A673 (cell line): Measurements from ENCODE around the gene SLC37A3. TPM values are rescaled to one million over a fixed set of nuclear protein-coding genes. Genes with fewer than 3 reads are reported as not detected.

Experiments used
- BruUV-seq: library from RNA; stranded (reverse); fragments of 400-500 nt; replicated peaks from 2 replicates; lab custom pipeline; 2021; lab: Mats Ljungman, UMichigan
- CTCF ChIA-PET: fragments of 300-600 bp; sonication (Branson Sonifier 250); formaldehyde crosslinking; loops from one replicate; lab custom pipeline; 2022; ENCODE audit warnings: antibody characterized with exemption; lab: Charles Lee
- POLR2A ChIA-PET: fragments of 300-600 bp; sonication (Branson Sonifier 250); formaldehyde crosslinking; loops from one replicate; lab custom pipeline; 2022; ENCODE audit warnings: antibody characterized with exemption; ENCODE audit not compliant: low non-redundant PET; lab: Charles Lee
- DNase-seq: peaks from one replicate; pipeline ENCODE4 v3.0.0-alpha.2; 2015; ENCODE audit warnings: low spot score
- H3K27ac ChIP-seq: fragments of 200-600 bp; sonication (generic); 2 replicates; pipeline ENCODE4 v1.5.1; 2016; ENCODE audit warnings: mixed run types, low read depth, mild to moderate bottlenecking, mixed read lengths, antibody characterized with exemption, low read length; ENCODE audit not compliant: poor library complexity, severe bottlenecking
- H3K27me3 ChIP-seq: fragments of 200-600 bp; sonication (generic); replicated peaks from 2 replicates; pipeline ENCODE4 v1.6.1; 2017; ENCODE audit warnings: mixed run types, low read depth, mild to moderate bottlenecking, mixed read lengths, antibody characterized with exemption, low read length; ENCODE audit not compliant: insufficient read depth, poor library complexity
- H3K36me3 ChIP-seq: fragments of 200-600 bp; sonication (generic); 2 replicates; pipeline ENCODE4 v1.6.1; 2016; ENCODE audit warnings: mixed run types, mild to moderate bottlenecking, mixed read lengths, antibody characterized with exemption, low read length; ENCODE audit not compliant: insufficient read depth, poor library complexity, severe bottlenecking
- H3K4me1 ChIP-seq: fragments of 200-600 bp; sonication (generic); 2 replicates; pipeline ENCODE4 v1.6.1; 2017; ENCODE audit warnings: mixed run types, mild to moderate bottlenecking, mixed read lengths, antibody characterized with exemption, low read length; ENCODE audit not compliant: insufficient read depth, poor library complexity, severe bottlenecking
- H3K4me3 ChIP-seq: fragments of 200-600 bp; sonication (generic); 2 replicates; pipeline ENCODE4 v1.5.1; 2016; ENCODE audit warnings: low read depth, mixed run types, mild to moderate bottlenecking, mixed read lengths, low read length; ENCODE audit not compliant: poor library complexity, severe bottlenecking
- H3K9me3 ChIP-seq: fragments of 200-600 bp; sonication (generic); 2 replicates; pipeline ENCODE4 v1.6.1; 2016; ENCODE audit warnings: mixed run types, low read depth, mild to moderate bottlenecking, mixed read lengths, antibody characterized with exemption, low read length; ENCODE audit not compliant: poor library complexity, severe bottlenecking
- CTCF ChIP-seq: fragments of 300-800, 200-600 bp; sonication (generic); conservative IDR thresholded peaks from 2 replicates; pipeline ENCODE4 v1.5.1; 2017; ENCODE audit warnings: low read depth, mild to moderate bottlenecking, antibody characterized with exemption, low read length, moderate library complexity, mixed read lengths
- EZH2 ChIP-seq: fragments of 200-600 bp; sonication (generic); IDR thresholded peaks from 2 replicates; pipeline ENCODE4 v1.6.1; 2017; ENCODE audit warnings: borderline replicate concordance, low read depth, mild to moderate bottlenecking, mixed read lengths, antibody characterized with exemption, low read length; ENCODE audit not compliant: poor library complexity, severe bottlenecking
- intact Hi-C: fragments of 100-400 bp; cut with micrococcal nuclease; formaldehyde crosslinking; loops from one replicate; pipeline ENCODE4 v1.10.0; 2022; ENCODE audit not compliant: unreplicated experiment
- total RNA-seq: library from RNA; stranded (reverse); gene quantifications from 2 replicates; pipeline ENCODE4 v1.2.3, GENCODE V29; 2021

Gene SLC37A3
- total RNA-seq, 1 experiment from 2014 or later: 34.7 TPM

DNA sequence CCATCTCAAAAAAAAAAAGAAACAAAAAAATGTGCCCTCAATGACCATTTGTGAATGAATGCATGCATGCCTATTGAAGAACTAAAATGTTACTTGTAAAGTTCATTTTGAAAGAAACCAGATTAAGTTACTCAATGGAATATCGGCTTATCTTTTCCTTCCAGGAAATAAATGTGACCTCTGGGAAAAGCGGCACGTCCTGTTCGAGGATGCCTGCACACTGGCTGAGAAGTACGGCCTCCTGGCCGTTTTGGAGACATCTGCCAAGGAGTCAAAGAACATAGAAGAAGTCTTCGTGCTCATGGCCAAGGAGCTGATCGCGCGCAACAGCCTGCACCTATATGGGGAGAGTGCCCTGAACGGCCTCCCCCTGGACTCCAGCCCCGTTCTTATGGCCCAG lies 27.4 kb upstream of the SLC37A3 start:
- DNase-seq: no peak
- no peak for TF ChIP-seq CTCF
- TF ChIP-seq EZH2: no peak
- intact Hi-C loops: no loop called here
- BruUV-seq: no TSS peak
- Histone ChIP-seq H3K4me1 (no peaks in the 10 kb centered on the region), H3K27ac (no peak overlapping the region), H3K9me3 (no peaks in the 10 kb centered on the region), H3K4me3 (no peak overlapping the region), H3K27me3 (no peaks in the 10 kb centered on the region), H3K36me3 (no peaks in the 10 kb centered on the region)
- ChIA-PET CTCF (no interaction called here), POLR2A (no interaction called here)

DNA sequence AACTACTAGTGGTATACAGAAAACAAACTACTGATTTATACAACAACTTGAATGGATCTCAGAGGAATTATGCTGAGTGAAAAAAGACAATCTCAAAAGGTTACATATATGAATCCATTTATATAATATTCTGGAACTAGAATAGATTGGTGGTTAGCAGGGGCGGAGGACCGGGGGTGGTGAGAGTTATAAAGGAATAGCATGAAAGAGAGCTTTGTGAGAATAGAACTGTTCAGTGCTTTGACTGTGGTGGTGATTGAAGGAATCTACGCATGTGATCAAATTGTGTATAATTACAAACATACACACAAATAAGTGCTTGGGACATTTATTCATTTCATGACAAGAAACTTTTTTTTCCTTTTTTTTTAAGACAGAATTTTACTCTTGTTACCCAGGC lies 25.2 kb upstream of the SLC37A3 start:
- CTCF ChIA-PET: no interaction called here
- no peaks in the 10 kb centered on the region for H3K9me3 ChIP-seq
- POLR2A ChIA-PET: no interaction called here
- no peak for TF ChIP-seq CTCF
- TF ChIP-seq EZH2: no peak
- intact Hi-C loops: no loop called here
- H3K27me3 ChIP-seq: no peaks in the 10 kb centered on the region
- no peak for DNase-seq
- no peak overlapping the region for H3K4me3 ChIP-seq
- H3K36me3 ChIP-seq: no peaks in the 10 kb centered on the region
- BruUV-seq: no TSS peak
- no peaks in the 10 kb centered on the region for H3K4me1 ChIP-seq
- H3K27ac ChIP-seq: no peak overlapping the region

- Histone ChIP-seq H3K4me1 (no peaks in the 10 kb centered on the region), H3K36me3 (no peaks in the 10 kb centered on the region), H3K4me3 (no peak overlapping the region), H3K27me3 (no peaks in the 10 kb centered on the region), H3K9me3 (no peaks in the 10 kb centered on the region), H3K27ac (no peak overlapping the region)
- no peak for DNase-seq
- intact Hi-C loops: no loop called here
- BruUV-seq: no TSS peak
- POLR2A ChIA-PET: no interaction called here
- TF ChIP-seq EZH2 (no peak), CTCF (no peak)
- CTCF ChIA-PET: no interaction called here
Measured at GRCh38 chr7:140421521-140421920, 23.2 kb upstream of the SLC37A3 start.
